GM19023 (cell line): ENCODE results near the gene XIRP1.
"Not testable (repeated sequence)": the region's sequence is repeated elsewhere in the genome, so short reads cannot be mapped to it uniquely, and the experiment has no call there.

Experiments used
- ATAC-seq: cut with Tn5 transposase; IDR thresholded peaks from one replicate; pipeline ENCODE4 v1.9.1; 2021; ENCODE audit warnings: mild to moderate bottlenecking, moderate library complexity; ENCODE audit not compliant: unreplicated experiment

The XIRP1 gene

DNA sequence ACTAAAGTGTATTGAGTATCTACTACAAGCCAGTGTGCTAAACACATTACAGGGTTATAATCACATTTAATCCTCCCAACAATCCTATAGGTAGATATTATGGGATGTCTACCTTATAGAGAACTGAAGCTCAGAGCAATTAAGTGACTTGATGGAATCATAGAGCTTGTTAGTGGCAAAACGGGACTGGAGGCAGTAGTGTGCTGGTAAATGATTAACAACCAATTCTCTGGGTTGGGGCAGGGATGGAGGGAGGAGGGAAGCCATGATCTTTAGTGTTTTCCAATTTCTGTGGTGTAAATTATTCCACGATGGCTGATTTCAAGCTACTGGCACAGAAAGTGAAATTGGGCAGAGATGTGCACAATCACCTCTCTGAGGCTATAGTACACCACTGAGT is 20.5 kb downstream of the XIRP1 start:
- no peak for ATAC-seq

DNA sequence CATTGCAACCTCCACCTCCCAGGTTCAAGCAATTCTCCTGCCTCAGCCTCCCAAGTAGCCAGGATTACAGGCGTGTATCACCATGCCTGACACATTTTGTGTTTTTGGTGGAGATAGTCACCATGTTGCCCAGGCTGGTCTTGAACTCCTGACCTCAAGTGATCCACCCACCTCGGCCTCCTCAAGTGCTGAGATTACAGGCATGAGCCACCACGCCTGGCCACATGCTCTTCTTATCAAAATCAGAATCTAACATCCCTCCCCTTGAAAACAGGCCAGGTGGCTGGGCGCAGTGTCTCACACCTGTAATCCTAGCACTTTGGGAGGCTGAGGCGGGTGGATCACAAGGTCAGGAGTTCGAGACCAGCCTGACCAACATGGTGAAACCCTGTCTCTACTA is 21.5 kb downstream of the XIRP1 start:
- ATAC-seq = not testable (repeated sequence)

DNA sequence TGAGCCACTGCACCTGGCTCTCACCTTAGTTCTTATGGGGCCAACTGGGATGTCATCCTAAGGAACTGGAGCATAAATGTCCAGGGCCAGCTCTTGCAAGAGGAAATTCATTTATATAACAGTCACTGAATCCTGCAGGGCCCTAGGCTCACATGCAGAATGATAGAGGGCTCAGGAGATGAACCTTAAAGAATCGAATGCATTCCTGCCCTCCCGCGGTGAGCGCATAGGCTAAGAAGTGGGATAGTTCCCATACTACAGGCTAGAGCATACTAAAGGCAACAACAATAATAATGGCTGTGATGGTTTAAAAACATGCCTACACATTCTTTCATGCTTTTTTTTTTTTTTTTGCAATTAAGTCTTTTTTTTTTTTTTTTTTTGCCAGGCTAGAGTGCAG is 21.9 kb downstream of the XIRP1 start:
- ATAC-seq = no peak

DNA sequence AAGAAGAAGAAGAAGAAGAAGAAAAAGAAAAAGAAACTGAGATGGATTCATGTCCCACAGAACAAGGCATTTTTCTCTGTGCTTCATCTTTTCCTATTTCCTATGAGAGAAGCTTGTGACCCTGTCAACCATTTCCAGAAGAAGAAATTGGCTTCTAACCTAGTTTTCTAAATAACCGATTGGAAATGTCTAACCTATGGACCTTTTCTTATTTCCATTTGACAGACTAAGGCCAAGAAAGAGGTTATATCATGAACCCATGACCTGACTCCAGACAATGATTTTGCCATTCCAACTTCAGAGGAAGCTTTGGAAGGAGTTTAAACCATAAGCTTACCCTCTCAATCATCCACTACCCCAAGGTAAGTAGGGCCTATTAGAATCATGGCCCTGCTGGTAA is 22.7 kb downstream of the XIRP1 start:
- ATAC-seq = no peak

DNA sequence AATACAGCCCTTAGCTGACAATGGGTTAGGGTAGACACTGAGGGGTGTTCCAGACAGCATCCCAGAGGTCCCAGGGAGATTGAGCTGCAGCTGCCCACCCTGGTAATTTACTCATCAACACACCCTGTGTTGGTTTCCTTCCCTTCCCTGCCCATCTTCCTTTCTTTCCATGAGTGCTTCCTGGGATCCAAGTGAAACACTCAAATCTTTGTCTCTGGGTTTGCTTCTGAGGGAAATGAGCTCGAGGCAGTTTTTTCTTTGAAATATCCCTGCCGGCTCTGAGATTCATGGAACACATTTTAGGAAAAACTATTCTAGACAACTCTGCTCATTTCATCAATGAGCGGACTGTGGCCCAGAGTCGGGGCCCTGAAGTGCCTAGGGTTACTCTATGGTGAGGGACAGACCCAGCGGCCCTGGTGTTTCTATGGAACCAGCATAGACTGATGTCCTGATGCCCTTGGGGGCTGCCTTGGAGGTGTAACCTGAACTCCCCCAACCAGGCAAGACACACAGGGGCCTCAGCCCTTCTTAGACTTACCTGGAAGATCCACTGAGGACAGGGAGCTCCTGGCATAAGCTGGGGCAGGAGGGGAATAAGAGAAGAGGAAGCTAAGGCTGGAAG is 24.1 kb downstream of the XIRP1 start:
- no peak for ATAC-seq

DNA sequence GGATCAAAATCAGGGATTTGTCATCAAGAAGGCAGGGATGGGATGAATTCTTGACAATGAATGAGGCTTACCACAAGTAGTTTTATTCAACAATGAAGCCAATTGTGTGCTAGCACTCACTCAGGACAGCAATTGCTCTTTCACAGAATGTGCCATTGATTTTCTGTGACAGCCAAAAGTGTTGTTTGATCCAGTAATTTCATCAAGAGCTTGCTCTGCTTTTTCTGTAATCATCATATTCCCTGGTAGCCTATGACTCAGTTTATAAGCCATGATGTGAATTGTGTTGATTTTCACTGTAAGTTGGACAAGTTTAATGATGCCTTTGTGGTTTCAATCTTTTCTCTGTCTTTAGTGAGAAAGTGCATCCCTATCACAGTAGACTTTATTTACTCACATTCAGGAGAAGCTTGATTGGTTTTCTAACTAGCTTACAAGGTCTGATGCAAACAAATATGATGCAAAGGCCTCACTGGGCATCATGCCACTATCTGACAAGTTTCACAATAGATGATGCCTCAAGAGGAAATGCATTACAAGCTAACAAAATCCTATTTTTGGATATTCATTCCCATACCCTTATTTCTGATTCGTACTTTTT is 25.4 kb downstream of the XIRP1 start:
- no peak for ATAC-seq

DNA sequence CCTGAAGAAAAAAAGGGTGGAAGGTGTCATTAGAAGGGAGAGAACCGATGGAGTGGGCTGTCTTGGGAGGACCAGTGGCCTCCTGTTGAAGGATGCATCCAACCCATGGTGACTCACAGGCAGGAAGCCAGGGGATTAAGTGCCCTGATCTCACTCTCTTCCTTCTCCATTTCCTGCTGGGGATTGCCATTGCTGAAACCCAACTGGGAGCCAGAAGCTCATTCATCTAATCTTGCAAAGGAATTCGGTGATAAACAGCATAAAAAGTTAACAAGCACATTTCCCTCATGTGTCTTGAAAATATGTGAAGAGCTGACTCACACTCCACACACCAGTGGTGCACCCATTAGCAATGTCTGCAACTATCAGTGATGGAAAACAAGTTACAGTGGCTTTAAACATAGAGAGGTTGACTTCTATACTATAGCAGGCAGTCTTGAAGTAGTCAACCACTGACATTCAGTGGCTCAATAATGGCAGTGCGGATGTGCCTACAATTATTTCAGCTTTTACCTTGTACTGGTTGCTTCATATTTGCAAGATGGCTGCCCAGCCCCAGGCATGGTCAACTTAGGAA is 26.2 kb downstream of the XIRP1 start:
- ATAC-seq = no peak

DNA sequence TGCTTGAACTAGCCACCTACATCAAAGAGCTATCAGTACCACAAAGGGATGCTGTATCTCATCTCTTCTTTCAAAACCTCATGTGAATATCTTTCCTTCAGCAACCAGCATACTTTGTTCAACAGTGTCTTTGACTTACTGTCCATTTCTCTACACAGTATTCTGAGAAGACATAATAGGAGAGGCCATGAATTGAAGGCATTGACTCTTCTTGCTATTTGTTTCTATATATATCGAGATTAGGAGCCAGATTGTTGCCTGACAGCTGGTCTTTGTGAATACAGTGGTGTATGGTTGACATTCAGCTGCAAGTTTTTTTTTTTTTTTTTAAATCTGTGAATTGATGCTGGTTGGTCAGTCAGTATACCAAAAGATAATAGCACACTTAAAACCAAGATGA is 26.9 kb downstream of the XIRP1 start:
- no peak for ATAC-seq

DNA sequence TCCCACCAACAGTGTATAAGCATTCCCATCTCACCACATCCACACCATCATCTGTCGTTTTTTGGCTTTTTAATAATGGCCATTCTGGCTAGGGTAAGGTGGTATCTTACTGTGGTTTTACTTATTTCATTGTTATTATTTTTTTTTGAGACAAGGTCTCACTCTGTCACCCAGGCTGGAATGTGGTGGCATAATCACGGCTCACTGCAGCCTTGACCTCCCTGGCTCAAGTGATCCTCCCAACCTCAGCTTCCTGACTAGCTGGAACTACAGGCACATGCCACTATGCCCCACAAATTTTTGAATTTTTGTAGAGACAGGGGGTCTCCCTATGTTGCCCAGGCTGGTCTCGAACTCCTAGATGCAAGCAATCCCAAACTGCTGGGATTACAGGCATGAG is 28.0 kb downstream of the XIRP1 start:
- no peak for ATAC-seq

DNA sequence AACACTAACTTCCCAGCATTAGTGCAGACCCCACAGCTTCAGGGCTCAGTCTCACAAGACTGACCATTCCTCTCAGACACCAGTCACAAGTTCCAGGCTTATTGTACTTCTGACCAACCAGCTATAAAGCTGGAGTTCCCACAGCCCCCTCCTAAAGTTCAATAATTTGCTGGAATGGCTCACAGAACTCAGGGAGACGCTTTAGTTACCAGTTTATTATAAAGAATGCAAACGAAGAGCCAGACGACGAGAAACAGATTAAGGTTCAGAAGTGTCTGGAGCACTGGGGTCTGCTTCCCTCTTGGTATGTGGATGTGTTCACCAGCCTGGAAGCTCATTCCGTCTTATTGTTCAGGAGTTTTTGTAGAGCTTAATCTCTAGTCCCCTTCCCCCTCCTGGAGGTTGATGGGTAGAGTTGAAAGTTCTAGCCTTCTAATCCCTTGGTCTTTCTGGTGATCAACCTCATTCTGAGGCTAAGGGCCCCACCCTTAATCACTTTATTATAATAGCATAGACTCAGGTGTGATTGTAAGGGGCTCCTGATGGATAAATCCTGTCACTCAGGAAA is 34.2 kb downstream of the XIRP1 start:
- no peak for ATAC-seq

DNA sequence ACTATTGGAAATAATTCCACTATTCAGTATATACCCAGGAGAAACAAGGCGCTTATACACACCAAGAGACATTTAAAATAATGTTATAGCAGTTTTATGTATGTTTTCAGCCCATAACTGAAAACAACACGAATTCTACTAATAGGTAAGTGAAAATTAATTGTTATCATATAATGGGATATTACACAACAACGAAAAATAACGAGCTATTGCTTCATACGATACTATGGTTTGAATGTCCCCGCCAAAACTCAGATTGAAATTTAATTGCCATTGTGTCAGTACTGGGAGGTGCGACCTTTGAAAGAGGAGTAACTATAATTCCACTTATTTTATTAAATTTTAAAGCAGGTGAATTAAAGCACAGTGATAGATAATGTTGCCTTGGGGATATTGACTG is 35.0 kb downstream of the XIRP1 start:
- ATAC-seq = no peak

DNA sequence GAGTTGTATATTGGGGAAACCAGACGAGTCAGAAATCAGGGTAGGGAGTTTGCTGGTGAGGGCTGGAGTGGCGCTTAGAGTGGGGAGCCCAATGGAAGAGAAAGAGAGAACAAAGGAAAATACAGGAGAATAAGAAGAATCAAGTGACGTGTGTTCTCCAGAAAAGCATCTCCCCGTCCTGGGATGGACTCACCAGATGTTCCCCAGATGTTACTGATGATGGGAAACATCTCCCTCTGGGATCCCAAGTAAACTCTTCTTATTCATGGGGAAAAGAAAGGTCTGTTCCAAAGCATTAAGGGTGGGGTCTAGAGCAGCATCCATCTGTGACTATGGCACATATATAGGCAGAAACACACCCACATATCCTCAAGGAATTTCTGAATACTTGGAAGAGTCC is 36.0 kb downstream of the XIRP1 start:
- ATAC-seq = no peak

DNA sequence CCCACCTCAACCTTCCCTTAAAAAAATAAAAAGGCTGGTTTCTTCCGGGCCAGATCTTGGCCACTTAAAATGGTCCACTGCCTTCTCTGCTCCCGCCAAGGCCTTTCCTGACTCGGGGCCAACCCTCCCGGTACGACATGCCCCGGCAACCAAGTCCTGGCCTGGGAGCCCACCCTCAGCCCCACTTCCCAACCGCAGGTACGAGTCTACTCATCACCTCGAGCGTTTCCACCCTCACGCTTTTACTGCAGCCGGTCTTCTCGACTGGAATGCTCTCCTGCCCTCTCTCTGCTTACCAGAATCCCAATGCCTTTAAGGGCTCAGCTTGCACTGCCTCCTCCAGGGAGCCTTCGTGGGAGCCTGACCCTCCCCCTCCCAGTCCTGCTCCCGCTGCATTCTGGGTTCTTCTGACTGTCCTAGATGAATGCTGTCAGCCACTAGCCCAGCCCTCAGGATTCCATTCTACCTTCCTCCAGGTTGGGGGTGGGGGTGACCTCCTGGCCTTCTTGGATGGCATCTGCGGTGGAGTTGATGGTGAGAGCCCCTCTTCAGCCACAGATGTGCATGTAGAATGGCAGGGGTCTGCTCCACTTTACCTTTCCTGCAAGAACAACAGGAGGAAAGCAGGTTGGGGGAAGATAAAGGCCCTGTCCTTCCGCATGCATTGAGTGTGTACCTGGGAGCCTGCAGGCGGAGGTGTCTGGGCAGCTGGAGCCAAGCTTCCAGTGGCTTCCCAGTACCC is 37.9 kb downstream of the XIRP1 start:
- no peak for ATAC-seq

DNA sequence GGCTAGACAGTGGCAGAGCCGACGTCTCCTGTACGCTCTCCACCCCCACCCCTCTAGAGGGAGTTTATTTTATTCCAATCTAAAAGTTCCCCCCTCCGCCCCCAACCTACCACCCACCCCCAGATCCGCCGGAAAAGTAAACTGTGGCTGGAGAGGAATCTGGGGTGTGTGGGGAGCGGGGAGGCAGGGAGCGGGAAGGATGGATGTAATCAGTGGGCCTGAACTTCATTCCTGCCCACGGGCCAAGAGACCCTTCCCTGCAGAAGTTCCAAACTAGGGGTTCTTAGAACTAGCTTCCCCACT is 38.5 kb downstream of the XIRP1 start:
- no peak for ATAC-seq

DNA sequence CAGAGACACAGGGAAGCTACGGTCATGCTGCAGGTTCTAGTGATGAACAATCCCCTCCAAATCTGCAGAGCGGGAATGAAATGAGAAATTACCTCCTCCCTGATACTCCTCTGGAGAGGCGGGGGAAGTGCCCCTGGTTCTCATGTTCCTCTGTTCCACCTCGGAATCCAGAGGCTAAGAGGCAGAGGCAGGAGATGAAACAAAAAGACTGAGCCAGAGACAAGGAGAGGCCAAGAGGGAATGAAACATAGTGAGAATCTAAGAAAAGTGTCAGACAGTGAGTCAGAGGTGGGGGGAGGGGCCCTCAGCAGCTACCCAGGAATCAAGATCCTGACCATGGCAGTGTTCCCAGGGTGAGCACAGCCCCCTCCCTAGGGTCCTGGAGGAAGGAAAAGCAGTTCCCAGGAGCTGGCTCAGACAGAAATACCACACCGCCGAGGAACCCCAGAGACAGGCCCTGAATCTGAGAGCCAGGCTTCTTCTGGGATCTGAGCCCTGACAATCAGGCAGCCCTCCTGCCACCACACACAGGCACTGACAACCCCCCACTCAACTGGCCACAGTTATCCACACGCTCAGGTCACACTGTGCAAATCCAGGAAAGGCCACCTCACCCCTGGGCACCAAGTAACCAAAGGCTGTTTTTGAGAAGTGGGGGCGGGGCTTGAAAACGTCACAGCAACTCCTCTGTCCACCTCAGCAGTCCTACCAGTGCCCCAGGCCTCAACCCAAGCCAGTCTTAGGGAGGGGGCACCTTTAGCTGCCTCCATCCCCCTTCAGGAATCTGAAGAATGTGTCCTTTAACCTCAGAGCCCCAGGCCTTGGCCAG is 41.4 kb downstream of the XIRP1 start:
- no peak for ATAC-seq

DNA sequence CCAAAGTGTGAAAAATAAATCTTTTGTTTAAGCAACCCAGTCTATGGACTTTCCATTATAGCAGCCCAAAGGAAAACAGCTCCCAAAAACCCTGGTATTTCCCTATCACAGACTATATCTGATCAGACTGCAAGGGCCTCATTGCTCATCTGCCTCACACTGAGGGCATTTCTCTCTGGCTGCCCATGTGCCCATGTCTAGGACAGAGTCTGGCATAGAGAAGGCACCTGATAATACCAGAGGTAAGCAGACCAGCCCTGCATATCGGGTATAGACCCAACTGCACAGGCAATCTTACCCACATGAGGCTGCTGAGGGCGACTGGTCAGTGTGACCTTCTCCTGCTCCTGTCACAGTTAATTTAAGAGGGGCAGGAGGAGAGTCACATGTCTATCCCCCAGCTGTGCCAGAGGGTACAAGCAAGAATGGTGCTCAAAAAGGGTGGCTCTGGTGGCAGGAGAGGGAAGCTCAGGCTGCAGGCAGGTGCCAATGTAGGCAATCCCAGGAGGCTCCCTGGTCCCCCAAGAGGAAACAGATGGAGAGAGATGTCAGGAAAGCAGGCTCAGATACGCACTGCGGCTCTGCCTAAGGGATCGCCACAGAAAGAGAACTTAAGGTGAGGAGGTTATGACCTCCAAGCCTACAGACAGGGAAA is 42.1 kb downstream of the XIRP1 start:
- ATAC-seq = no peak

DNA sequence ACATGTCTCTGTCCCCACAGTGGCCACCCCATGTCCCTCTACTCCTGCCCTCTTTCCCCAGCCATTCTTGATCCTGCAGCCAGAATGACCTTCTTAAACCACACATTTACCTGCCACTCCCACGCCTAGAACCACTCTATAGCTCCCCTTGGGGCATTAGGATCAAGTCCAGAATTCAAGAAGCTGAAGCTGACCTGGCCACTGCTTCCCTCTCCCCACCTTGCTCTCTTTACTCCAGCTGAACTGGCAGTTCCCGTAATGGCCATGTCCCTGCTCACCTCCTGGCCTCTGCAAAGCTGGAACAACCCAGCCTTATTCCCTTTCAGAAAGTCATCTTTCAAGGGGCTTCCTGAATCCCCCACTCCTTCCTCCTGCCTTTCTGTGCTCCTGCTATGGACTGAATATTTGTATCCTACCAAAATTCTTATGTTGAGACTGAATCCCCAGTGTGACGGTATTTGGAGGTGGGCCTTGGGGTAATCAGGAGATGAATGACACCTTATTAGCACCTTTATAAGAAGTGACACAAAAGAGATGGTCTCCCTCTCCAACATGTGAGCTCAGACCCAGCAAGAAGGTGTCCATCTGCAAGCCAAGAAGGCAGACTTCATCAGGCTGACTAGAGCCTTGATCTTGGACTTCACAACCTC is 42.8 kb downstream of the XIRP1 start:
- no peak for ATAC-seq

DNA sequence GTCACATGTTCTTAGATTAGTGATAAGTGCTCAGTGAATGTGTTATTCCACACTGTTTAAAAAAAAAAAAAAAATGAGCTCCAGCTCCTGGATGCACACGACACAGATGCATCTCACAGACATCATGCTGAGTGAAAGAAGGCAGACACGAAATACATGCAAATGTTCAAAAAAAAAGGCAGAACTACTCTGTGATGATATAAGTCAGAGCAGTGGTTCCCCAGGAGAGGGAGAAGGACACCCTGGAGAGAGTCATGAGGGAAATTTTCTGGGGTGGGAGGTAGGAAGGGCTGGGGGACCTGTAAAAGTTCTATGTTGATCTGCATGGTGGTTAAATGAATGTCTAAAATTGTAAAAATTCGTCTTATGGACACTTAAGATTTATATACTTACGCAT is 43.3 kb downstream of the XIRP1 start:
- no peak for ATAC-seq

DNA sequence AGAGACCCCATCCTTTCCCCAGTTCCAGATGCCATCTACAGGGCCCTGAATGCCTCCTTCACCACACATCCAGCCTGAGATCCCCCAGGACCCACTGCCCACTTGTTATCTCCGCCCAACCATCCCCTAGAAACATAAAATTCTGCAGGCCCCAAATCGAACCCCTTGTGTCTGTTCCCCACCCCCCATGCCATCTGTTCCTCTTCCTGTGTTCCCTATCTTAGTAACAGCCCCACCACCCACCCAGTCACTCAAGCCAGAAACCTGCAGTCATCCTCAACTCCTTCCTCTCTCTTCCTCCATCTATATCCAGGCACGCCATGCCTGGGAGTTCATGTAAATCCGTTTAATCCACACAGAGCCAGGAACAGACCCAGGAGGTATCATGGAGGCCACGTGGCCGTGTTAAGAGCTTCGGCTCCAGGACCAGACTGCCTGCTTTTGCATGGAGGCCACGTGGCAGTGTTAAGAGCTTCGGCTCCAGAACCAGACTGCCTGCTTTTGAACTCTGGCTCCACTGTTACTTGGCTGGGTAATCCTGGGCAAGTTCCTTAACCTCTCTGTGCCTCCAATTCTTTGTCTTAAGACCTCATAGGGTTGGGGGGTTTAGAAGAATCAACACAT is 43.8 kb downstream of the XIRP1 start:
- ATAC-seq = no peak
